ENCODE measurements around the gene SLC17A5.
"Not testable (repeated sequence)": the region's sequence is repeated elsewhere in the genome, so short reads cannot be mapped to it uniquely, and the experiment has no call there.

The SLC17A5 gene

GRCh38 chr6:73564578-73565345 is 89.0 kb downstream of the SLC17A5 start:
- peak; percentile 27 for DNase-seq

- no peak for DNase-seq
Measured at GRCh38 chr6:73562558-73562957, 91.2 kb downstream of the SLC17A5 start.

- DNase-seq = no peak
Measured at GRCh38 chr6:73560853-73561407, 92.9 kb downstream of the SLC17A5 start.

GRCh38 chr6:73560182-73560732 is 93.5 kb downstream of the SLC17A5 start:
- DNase-seq = no peak

- not testable (repeated sequence) for DNase-seq
Measured at GRCh38 chr6:73559399-73559794, 94.4 kb downstream of the SLC17A5 start.

- DNase-seq = no peak
Measured at GRCh38 chr6:73558624-73559398, 95.0 kb downstream of the SLC17A5 start.

GRCh38 chr6:73556836-73557235 is 97.0 kb downstream of the SLC17A5 start:
- DNase-seq = no peak

- DNase-seq = not testable (repeated sequence)
Measured at GRCh38 chr6:73555380-73555949, 98.3 kb downstream of the SLC17A5 start.

- not testable (repeated sequence) for DNase-seq
Measured at GRCh38 chr6:73551115-73551514, 102.7 kb downstream of the SLC17A5 start.

- DNase-seq = no peak
Measured at GRCh38 chr6:73548458-73549446, 105.0 kb downstream of the SLC17A5 start.

- no peak for DNase-seq
Measured at GRCh38 chr6:73547036-73547435, 106.8 kb downstream of the SLC17A5 start.
